Tibial nerve (tissue), 4 donors: ENCODE data around the gene RPL26.

Experiments used
- CTCF ChIP-seq, 5 experiments: fragments of 200-600 bp in 3 of 5; fragments of 450-650 bp in 2 of 5; sonication (generic) in 3 of 5; IDR thresholded peaks; one replicate each; pipeline ENCODE4 v1.5.1; 2016 to 2019; ENCODE audit warnings: antibody characterized with exemption in 5 of 5, mild to moderate bottlenecking in 3 of 5, moderate library complexity in 2 of 5
- EP300 ChIP-seq, 2 donors: sonication (generic); formaldehyde crosslinking; IDR thresholded peaks; one replicate each; pipeline ENCODE4 v1.6.1; 2017; ENCODE audit warnings: antibody characterized with exemption in 2 of 2, mild to moderate bottlenecking in 1 of 2
- POLR2A ChIP-seq, 2 donors: fragments of 450-650 bp; IDR thresholded peaks; one replicate each; pipeline ENCODE4 v1.6.1; 2017; ENCODE audit warnings: antibody characterized with exemption in 2 of 2, mild to moderate bottlenecking in 2 of 2, moderate library complexity in 2 of 2

- TF ChIP-seq POLR2A (IDR thresholded peaks at IDR 0.05) (no peak), CTCF (IDR thresholded peaks at IDR 0.05) (no peak), EP300 (IDR thresholded peaks at IDR 0.05) (no peak)
These were observed 22.6 kb upstream of the RPL26 start for GRCh38 chr17:8405499-8406016.
